ENCODE results near the gene HEXA. TPM values are rescaled to one million over a fixed set of nuclear protein-coding genes. Genes with fewer than 3 reads are reported as not detected.

Gene HEXA
- total RNA-seq, 4 donors from 2014 or later: 104 to 140 (median 111) TPM

- no peak for TF ChIP-seq POLR2A (IDR thresholded peaks at IDR 0.05)
- TF ChIP-seq CTCF (IDR thresholded peaks at IDR 0.05): peak in 4 of 6 experiments; percentile 14 to 44 (median 34)
- intact Hi-C loops (cut with DNase I): no loop called here
- H3K4me3 ChIP-seq (replicated peaks in 1 of 3): no peak overlapping the region
- no peaks in the 10 kb centered on the region for H3K9me3 ChIP-seq
- H3K27me3 ChIP-seq: no peaks in the 10 kb centered on the region
- peaks cover 40 to 42% of the 10 kb centered on the region in 2 donors for H3K36me3 ChIP-seq
- no peak overlapping the region for H3K27ac ChIP-seq
- DNase-seq: peak; percentile 51 to 53
- 52 to 69% methylated on average over 9 to 11 of the region's 11 CpGs for WGBS, 2 donors
- no peaks in the 10 kb centered on the region for H3K4me1 ChIP-seq
Measured at GRCh38 chr15:72342385-72342784, 33.4 kb downstream of the HEXA start.

GRCh38 chr15:72341361-72341760, 34.5 kb downstream of the HEXA start:
- H3K36me3 ChIP-seq: peaks cover 30 to 32% of the 10 kb centered on the region in 2 donors
- TF ChIP-seq POLR2A (IDR thresholded peaks at IDR 0.05): no peak
- TF ChIP-seq CTCF (IDR thresholded peaks at IDR 0.05): no peak
- WGBS, 2 donors: 68 to 81% methylated on average over 6 of the region's 6 CpGs

GRCh38 chr15:72340366-72340765, 35.4 kb downstream of the HEXA start:
- 96 to 100% methylated on average over 1 of the region's 1 CpG for WGBS, 2 donors
- intact Hi-C loops (cut with DNase I): no loop called here
- Histone ChIP-seq H3K27me3 (no peaks in the 10 kb centered on the region), H3K4me3 (replicated peaks in 1 of 3) (no peak overlapping the region), H3K27ac (no peak overlapping the region), H3K36me3 (peaks cover 20 to 22% of the 10 kb centered on the region in 2 donors), H3K9me3 (no peaks in the 10 kb centered on the region), H3K4me1 (no peaks in the 10 kb centered on the region)
- DNase-seq: no peak
- no peak for TF ChIP-seq CTCF (IDR thresholded peaks at IDR 0.05)
- TF ChIP-seq POLR2A (IDR thresholded peaks at IDR 0.05): no peak

More at GRCh38 chr15:72341361-72341760, 34.5 kb downstream of the HEXA start:
- Histone ChIP-seq H3K27me3 (no peaks in the 10 kb centered on the region), H3K4me3 (replicated peaks in 1 of 3) (no peak overlapping the region), H3K4me1 (no peaks in the 10 kb centered on the region), H3K27ac (no peak overlapping the region), H3K9me3 (no peaks in the 10 kb centered on the region)
- intact Hi-C loops (cut with DNase I): no loop called here
- DNase-seq: no peak

- no peak overlapping the region for H3K4me3 ChIP-seq (replicated peaks in 1 of 3)
- H3K9me3 ChIP-seq: no peaks in the 10 kb centered on the region
- TF ChIP-seq POLR2A (IDR thresholded peaks at IDR 0.05) (no peak), CTCF (IDR thresholded peaks at IDR 0.05) (no peak)
- peaks cover 15 to 16% of the 10 kb centered on the region in 2 donors for H3K36me3 ChIP-seq
- H3K27me3 ChIP-seq: no peaks in the 10 kb centered on the region
- no peak overlapping the region for H3K27ac ChIP-seq
- 37 to 57% methylated on average over 3 of the region's 3 CpGs for WGBS, 2 donors
- intact Hi-C loops (cut with DNase I): no loop called here
- DNase-seq: no peak
- no peaks in the 10 kb centered on the region for H3K4me1 ChIP-seq
Measured at GRCh38 chr15:72339777-72340177, 36.0 kb downstream of the HEXA start.

- no peaks in the 10 kb centered on the region for H3K4me1 ChIP-seq
- H3K4me3 ChIP-seq (replicated peaks in 1 of 3): no peak overlapping the region
- DNase-seq: no peak
- H3K36me3 ChIP-seq: peaks cover 6 to 7% of the 10 kb centered on the region in 2 donors
- TF ChIP-seq POLR2A (IDR thresholded peaks at IDR 0.05) (no peak), CTCF (IDR thresholded peaks at IDR 0.05) (no peak)
- WGBS, 2 donors: 81 to 88% methylated on average over 9 of the region's 9 CpGs
- H3K27me3 ChIP-seq: no peaks in the 10 kb centered on the region
- intact Hi-C loops (cut with DNase I): no loop called here
- H3K9me3 ChIP-seq: no peaks in the 10 kb centered on the region
- no peak overlapping the region for H3K27ac ChIP-seq
Measured at GRCh38 chr15:72338617-72339321, 37.0 kb downstream of the HEXA start.

Data from thyroid gland (tissue), 4 donors.